ENCODE data around the gene OR4F6.

Gene OR4F6

DNA sequence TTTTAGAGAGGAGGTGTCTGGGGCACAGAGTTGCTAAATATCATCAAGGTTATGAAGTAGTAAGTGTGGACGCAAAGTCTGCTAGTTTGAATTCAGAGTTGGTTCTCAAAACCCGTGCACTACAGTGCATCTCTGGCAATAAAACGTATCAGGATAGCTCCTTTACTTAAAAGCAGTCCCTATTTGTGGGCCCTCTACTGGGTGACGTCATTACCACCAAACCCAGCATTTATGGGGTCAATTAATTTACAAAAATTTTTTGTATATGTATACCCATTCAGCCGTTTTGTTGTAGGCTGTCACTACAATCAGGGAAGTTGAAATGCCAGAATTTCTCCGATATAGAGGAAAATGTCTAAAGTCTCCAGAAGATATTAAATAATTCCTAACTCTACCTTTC, 17.5 kb downstream of the OR4F6 start:
- Mint-ChIP-seq H3K36me3 (no peaks in the 10 kb centered on the region), H3K4me1 (ENCODE audit: low read depth) (no peaks in the 10 kb centered on the region), H3K4me3 (no peak overlapping the region), H3K27ac (no peak overlapping the region), H3K9me3 (ENCODE audit: low read depth) (no peaks in the 10 kb centered on the region), H3K27me3 (peaks cover 23% of the 10 kb centered on the region)

DNA sequence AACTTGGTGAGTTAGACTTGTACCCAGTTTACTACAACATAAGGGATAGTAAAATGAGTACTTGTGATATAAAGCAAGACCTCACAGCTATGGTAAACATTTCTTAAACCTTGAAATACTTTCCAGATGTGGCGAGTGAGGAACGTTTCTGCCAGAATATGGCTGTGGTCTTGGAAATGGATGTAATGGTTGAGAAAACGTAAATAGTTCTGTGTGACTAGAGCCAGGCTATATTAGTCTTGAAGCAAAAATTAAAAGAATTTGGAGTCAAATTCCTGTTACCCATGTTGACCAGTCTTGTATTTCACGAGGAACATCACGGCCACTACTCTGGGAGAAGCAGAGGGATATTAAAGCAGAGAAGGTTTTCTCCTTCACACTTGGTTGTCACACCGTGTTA, 23.9 kb downstream of the OR4F6 start:
- H3K27ac Mint-ChIP-seq: no peak overlapping the region
- H3K4me1 Mint-ChIP-seq (ENCODE audit: low read depth): no peaks in the 10 kb centered on the region
- H3K27me3 Mint-ChIP-seq: peaks cover 33% of the 10 kb centered on the region
- H3K9me3 Mint-ChIP-seq (ENCODE audit: low read depth): peaks cover 2% of the 10 kb centered on the region
- H3K4me3 Mint-ChIP-seq: no peak overlapping the region
- H3K36me3 Mint-ChIP-seq: no peaks in the 10 kb centered on the region

DNA sequence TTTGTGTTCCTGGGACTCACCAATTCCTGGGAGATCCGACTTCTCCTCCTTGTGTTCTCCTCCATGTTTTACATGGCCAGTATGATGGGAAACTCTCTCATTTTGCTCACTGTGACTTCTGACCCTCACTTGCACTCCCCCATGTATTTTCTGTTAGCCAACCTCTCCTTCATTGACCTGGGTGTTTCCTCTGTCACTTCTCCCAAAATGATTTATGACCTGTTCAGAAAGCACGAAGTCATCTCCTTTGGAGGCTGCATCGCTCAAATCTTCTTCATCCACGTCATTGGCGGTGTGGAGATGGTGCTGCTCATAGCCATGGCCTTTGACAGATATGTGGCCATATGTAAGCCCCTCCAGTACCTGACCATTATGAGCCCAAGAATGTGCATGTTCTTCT, 25.5 kb downstream of the OR4F6 start:
- Mint-ChIP-seq H3K36me3 (no peaks in the 10 kb centered on the region), H3K9me3 (ENCODE audit: low read depth) (peaks cover 4% of the 10 kb centered on the region), H3K4me3 (no peak overlapping the region), H3K27me3 (peaks cover 32% of the 10 kb centered on the region), H3K4me1 (ENCODE audit: low read depth) (no peaks in the 10 kb centered on the region), H3K27ac (no peak overlapping the region)

DNA sequence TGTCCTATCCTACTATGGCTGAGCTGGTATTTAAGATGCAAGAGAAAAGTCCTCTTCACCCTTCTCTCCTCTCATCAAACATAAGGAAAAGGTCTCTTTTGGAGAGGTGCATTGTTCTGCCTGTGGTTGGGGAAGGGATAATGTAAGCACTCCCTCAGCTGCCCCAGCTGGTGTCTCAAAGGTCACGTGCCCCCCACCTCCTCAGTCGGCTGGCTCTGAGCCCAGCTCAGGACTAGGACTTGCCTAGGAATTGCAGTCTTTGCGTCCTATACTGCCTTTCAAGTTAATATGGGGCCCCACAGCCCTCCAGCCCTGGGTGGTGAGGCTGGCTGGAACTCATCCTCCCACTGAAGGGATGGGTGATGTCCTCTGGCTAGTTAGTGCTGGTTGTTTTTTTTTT, 38.3 kb downstream of the OR4F6 start:
- no peak overlapping the region for H3K4me3 Mint-ChIP-seq
- H3K27me3 Mint-ChIP-seq: peaks cover 27% of the 10 kb centered on the region

DNA sequence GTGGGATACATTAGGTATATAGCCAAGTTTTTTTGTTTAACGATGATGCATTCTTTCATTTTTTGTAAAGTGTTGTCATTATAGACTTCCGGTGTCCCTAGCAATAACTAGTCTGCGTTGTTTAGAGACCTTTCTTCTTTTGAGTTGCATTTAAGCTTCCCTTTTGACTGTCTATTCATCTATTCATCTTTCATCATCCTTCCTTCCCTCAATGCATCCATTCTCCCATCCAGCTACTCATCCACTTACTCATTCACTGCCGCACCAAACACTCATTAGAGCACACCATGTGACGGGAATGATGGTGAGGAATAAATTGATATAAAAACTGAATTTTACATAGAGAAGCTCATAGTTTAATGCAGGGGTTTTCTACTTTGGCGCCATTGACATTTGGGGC, 41.6 kb downstream of the OR4F6 start:
- no peaks in the 10 kb centered on the region for H3K4me1 Mint-ChIP-seq (ENCODE audit: low read depth)
- no peak overlapping the region for H3K27ac Mint-ChIP-seq
- H3K36me3 Mint-ChIP-seq: no peaks in the 10 kb centered on the region
- no peak overlapping the region for H3K4me3 Mint-ChIP-seq
- no peaks in the 10 kb centered on the region for H3K9me3 Mint-ChIP-seq (ENCODE audit: low read depth)
- H3K27me3 Mint-ChIP-seq: peaks cover 34% of the 10 kb centered on the region

More for the DNA sequence above, 38.3 kb downstream of the OR4F6 start:
- H3K27ac Mint-ChIP-seq: no peak overlapping the region
- H3K36me3 Mint-ChIP-seq: no peaks in the 10 kb centered on the region
- no peaks in the 10 kb centered on the region for H3K4me1 Mint-ChIP-seq (ENCODE audit: low read depth)
- no peaks in the 10 kb centered on the region for H3K9me3 Mint-ChIP-seq (ENCODE audit: low read depth)

DNA sequence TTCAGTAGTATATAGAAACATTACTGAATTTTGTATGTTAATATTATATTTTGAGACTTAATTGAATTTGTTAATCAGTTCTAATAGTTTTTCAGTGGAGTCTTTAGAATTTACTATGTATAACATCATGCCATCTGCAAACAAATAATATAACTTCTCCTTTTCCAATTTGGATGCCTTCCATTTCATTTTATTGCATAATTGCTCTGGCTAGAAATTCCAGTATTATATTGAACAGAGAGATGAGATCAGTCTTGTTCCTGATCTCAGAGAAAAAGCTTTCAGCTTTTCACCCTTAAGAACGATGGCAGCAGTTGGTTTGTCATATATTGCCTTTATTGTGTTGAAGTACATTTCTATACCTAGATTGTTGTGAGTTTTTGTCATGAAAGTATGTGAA, 49.0 kb downstream of the OR4F6 start:
- Mint-ChIP-seq H3K36me3 (no peaks in the 10 kb centered on the region), H3K4me3 (no peak overlapping the region), H3K4me1 (ENCODE audit: low read depth) (no peaks in the 10 kb centered on the region), H3K9me3 (ENCODE audit: low read depth) (no peaks in the 10 kb centered on the region), H3K27me3 (peaks cover 23% of the 10 kb centered on the region), H3K27ac (no peak overlapping the region)
